ENCODE results near the gene CAMSAP2.

DNA sequence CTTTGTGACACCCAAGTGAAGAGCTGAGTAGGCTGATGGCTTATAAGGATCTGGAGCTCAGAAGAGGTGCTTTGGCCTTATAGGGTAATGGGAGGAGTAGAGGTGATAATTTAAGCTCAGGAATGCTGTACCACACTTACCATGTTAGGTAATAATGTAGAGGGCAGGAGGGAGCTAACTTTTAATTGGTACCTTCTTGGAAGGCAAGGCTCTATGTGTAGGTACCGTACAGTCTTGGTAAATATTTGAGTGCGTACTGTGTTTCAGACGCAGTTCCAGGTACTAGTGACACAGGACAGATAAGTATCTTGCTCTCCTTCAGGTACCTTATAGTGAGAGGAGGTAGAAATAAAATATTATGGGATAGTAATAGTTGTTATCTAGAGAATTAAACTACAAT is 16.8 kb downstream of the CAMSAP2 start:
- TF ChIP-seq, protein P1, sequence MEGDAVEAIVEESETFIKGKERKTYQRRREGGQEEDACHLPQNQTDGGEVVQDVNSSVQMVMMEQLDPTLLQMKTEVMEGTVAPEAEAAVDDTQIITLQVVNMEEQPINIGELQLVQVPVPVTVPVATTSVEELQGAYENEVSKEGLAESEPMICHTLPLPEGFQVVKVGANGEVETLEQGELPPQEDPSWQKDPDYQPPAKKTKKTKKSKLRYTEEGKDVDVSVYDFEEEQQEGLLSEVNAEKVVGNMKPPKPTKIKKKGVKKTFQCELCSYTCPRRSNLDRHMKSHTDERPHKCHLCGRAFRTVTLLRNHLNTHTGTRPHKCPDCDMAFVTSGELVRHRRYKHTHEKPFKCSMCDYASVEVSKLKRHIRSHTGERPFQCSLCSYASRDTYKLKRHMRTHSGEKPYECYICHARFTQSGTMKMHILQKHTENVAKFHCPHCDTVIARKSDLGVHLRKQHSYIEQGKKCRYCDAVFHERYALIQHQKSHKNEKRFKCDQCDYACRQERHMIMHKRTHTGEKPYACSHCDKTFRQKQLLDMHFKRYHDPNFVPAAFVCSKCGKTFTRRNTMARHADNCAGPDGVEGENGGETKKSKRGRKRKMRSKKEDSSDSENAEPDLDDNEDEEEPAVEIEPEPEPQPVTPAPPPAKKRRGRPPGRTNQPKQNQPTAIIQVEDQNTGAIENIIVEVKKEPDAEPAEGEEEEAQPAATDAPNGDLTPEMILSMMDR (IDR thresholded peaks at IDR 0.05 in 2 of 3, conservative IDR thresholded peaks at IDR 0.05 in 1 of 3; ENCODE audit: control insufficient read depth in 2 of 3, extremely low read depth in 1 of 3, insufficient read depth in 1 of 3, low read depth in 3 of 3, low read length in 3 of 3): no peak
- TF ChIP-seq SMC3 (IDR thresholded peaks at IDR 0.05; ENCODE audit: borderline replicate concordance, low read length): no peak

Data from GM12878 (cell line).